ENCODE measurements around the gene PLPPR1. TPM values are rescaled to one million over a fixed set of nuclear protein-coding genes. Genes with fewer than 3 reads are reported as not detected.

PLPPR1 gene
- polyA plus RNA-seq, 1 donor from 2014 or later = 157 TPM

DNA sequence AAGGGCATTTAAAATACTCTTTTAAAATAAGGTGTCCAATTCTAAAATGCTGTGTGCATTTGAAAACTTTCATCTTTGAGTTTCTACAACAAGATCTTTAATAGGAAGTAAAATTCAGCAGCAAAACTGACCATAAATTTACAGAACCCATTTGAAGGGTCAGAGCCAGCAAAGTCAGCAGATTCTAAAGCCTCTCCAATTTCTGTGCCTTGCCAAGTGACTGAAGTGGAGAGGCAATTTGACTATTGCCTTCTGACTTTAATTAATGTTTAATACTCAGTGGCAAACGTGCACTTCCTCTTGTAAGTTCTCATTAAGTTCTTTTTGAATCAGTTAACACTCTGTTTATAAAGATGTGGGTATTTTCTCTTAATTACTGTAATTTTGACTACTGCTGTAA, 201.1 kb downstream of the PLPPR1 start:
- Histone ChIP-seq H3K27me3 (ENCODE audit: insufficient read depth, low read depth, low read length) (no peaks in the 10 kb centered on the region), H3F3A (ENCODE audit: insufficient read depth, low read length, poor library complexity, severe bottlenecking) (no peaks in the 10 kb centered on the region), H3K36me3 (ENCODE audit: insufficient read depth, low read length) (no peaks in the 10 kb centered on the region), H3K4me3 (ENCODE audit: low read length) (no peak overlapping the region), H2AFZ (ENCODE audit: low read depth, low read length) (no peak overlapping the region), H3K27ac (ENCODE audit: low read length) (no peak overlapping the region), H3K9me2 (ENCODE audit: insufficient read depth, low read length) (no peaks in the 10 kb centered on the region), H3K79me2 (replicated peaks; ENCODE audit: insufficient read depth, low read length) (no peaks in the 10 kb centered on the region), H3K9me3 (ENCODE audit: low read length) (no peaks in the 10 kb centered on the region), H3K9ac (ENCODE audit: low read length) (no peak overlapping the region), H3K4me2 (ENCODE audit: low read length) (no peak overlapping the region), H4K20me1 (ENCODE audit: insufficient read depth) (no peaks in the 10 kb centered on the region)
- TF ChIP-seq, protein P1, sequence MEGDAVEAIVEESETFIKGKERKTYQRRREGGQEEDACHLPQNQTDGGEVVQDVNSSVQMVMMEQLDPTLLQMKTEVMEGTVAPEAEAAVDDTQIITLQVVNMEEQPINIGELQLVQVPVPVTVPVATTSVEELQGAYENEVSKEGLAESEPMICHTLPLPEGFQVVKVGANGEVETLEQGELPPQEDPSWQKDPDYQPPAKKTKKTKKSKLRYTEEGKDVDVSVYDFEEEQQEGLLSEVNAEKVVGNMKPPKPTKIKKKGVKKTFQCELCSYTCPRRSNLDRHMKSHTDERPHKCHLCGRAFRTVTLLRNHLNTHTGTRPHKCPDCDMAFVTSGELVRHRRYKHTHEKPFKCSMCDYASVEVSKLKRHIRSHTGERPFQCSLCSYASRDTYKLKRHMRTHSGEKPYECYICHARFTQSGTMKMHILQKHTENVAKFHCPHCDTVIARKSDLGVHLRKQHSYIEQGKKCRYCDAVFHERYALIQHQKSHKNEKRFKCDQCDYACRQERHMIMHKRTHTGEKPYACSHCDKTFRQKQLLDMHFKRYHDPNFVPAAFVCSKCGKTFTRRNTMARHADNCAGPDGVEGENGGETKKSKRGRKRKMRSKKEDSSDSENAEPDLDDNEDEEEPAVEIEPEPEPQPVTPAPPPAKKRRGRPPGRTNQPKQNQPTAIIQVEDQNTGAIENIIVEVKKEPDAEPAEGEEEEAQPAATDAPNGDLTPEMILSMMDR (IDR thresholded peaks at IDR 0.05; ENCODE audit: poor library complexity, severe bottlenecking) = no peak
- no peak for TF ChIP-seq EZH2 (IDR thresholded peaks at IDR 0.05; ENCODE audit: borderline replicate concordance, insufficient read depth, low read length, poor library complexity, severe bottlenecking)
- TF ChIP-seq EP300 (conservative IDR thresholded peaks at IDR 0.05; ENCODE audit: poor library complexity, severe bottlenecking) = no peak
- TF ChIP-seq SMC3 (conservative IDR thresholded peaks at IDR 0.05; ENCODE audit: poor library complexity) = no peak
- TF ChIP-seq, protein P2, sequence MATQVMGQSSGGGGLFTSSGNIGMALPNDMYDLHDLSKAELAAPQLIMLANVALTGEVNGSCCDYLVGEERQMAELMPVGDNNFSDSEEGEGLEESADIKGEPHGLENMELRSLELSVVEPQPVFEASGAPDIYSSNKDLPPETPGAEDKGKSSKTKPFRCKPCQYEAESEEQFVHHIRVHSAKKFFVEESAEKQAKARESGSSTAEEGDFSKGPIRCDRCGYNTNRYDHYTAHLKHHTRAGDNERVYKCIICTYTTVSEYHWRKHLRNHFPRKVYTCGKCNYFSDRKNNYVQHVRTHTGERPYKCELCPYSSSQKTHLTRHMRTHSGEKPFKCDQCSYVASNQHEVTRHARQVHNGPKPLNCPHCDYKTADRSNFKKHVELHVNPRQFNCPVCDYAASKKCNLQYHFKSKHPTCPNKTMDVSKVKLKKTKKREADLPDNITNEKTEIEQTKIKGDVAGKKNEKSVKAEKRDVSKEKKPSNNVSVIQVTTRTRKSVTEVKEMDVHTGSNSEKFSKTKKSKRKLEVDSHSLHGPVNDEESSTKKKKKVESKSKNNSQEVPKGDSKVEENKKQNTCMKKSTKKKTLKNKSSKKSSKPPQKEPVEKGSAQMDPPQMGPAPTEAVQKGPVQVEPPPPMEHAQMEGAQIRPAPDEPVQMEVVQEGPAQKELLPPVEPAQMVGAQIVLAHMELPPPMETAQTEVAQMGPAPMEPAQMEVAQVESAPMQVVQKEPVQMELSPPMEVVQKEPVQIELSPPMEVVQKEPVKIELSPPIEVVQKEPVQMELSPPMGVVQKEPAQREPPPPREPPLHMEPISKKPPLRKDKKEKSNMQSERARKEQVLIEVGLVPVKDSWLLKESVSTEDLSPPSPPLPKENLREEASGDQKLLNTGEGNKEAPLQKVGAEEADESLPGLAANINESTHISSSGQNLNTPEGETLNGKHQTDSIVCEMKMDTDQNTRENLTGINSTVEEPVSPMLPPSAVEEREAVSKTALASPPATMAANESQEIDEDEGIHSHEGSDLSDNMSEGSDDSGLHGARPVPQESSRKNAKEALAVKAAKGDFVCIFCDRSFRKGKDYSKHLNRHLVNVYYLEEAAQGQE (IDR thresholded peaks at IDR 0.05; ENCODE audit: borderline replicate concordance) = no peak
- no peak for TF ChIP-seq MXI1 (conservative IDR thresholded peaks at IDR 0.05; ENCODE audit: poor library complexity, severe bottlenecking)
- TF ChIP-seq POLR2AphosphoS5 (IDR thresholded peaks at IDR 0.05) = no peak
- TF ChIP-seq RAD21 (conservative IDR thresholded peaks at IDR 0.05) = no peak
- TF ChIP-seq TAF1 (IDR thresholded peaks at IDR 0.05; ENCODE audit: low read depth) = no peak

DNA sequence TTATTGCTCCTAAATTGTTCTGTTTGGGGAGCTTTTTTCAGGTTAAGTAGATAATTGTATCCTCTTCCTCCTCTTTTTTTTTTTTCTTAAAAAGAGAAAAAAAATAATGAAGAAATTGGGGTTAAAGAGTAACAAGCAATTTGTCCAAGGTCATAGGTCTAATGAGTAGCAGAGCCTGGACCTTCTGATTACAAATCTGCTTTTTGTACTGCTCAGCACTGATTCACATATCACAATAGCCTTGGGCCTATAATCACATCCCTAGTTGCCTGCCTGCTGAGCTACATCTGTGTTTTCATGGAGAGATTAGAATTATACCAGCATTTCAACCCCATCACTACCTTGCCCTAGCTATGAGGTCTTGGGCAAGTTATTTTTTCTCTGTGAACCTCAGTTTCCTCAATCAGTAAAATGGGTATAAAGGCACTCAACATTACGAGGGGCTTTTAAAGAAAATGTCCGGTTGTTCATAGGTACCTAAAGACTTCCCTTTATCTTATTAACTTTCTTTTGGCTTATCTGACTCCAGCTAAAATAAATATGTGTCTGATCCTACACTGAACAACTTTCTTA, 204.0 kb downstream of the PLPPR1 start:
- Histone ChIP-seq H2AFZ (ENCODE audit: low read depth, low read length) (no peak overlapping the region), H3K9me2 (ENCODE audit: insufficient read depth, low read length) (no peaks in the 10 kb centered on the region), H3K27ac (ENCODE audit: low read length) (no peak overlapping the region), H3K27me3 (ENCODE audit: insufficient read depth, low read depth, low read length) (no peaks in the 10 kb centered on the region), H3F3A (ENCODE audit: insufficient read depth, low read length, poor library complexity, severe bottlenecking) (no peaks in the 10 kb centered on the region), H3K9ac (ENCODE audit: low read length) (no peak overlapping the region), H3K9me3 (ENCODE audit: low read length) (no peaks in the 10 kb centered on the region), H3K4me3 (ENCODE audit: low read length) (no peak overlapping the region), H3K4me2 (ENCODE audit: low read length) (no peak overlapping the region), H3K36me3 (ENCODE audit: insufficient read depth, low read length) (no peaks in the 10 kb centered on the region), H3K79me2 (replicated peaks; ENCODE audit: insufficient read depth, low read length) (no peaks in the 10 kb centered on the region), H4K20me1 (ENCODE audit: insufficient read depth) (no peaks in the 10 kb centered on the region)
- TF ChIP-seq TAF1 (IDR thresholded peaks at IDR 0.05; ENCODE audit: low read depth) (no peak), EZH2 (IDR thresholded peaks at IDR 0.05; ENCODE audit: borderline replicate concordance, insufficient read depth, low read length, poor library complexity, severe bottlenecking) (no peak)

Data from neural cell (in vitro differentiated cells).